Ectodermal cell (in vitro differentiated cells): ENCODE results near the gene MAP2K4.

Source experiments
- H3K27ac ChIP-seq: 2 replicates; pipeline ENCODE4 v1.7.0; 2013; ENCODE audit warnings: mild to moderate bottlenecking, low read depth, low read length; ENCODE audit not compliant: insufficient read depth, poor library complexity, severe bottlenecking
- H3K27me3 ChIP-seq: 2 replicates; pipeline ENCODE4 v1.7.0; 2013; ENCODE audit warnings: mild to moderate bottlenecking, low read length; ENCODE audit not compliant: insufficient read depth, control insufficient read depth, poor library complexity, severe bottlenecking
- H3K36me3 ChIP-seq: one replicate; pipeline ENCODE4 v1.7.0; 2013; ENCODE audit warnings: low read length; ENCODE audit not compliant: control insufficient read depth, insufficient read depth
- H3K4me1 ChIP-seq: one replicate; pipeline ENCODE4 v1.7.0; 2013; ENCODE audit warnings: low read length; ENCODE audit not compliant: control insufficient read depth, insufficient read depth
- H3K4me3 ChIP-seq: 2 replicates; pipeline ENCODE4 v1.7.0; 2013; ENCODE audit warnings: low read depth, low read length, control low read depth; ENCODE audit not compliant: insufficient read depth
- H3K9me3 ChIP-seq: 2 replicates; pipeline ENCODE4 v1.7.0; 2013; ENCODE audit warnings: mild to moderate bottlenecking, low read length, moderate library complexity; ENCODE audit not compliant: control insufficient read depth
- WGBS, 2 experiments: methylation state at CpG; one replicate each; pipeline ENCODE4 v1.1.7; 2013; ENCODE audit warnings: missing lambda C conversion rate in 2 of 2; 5-methylcytosine and 5-hydroxymethylcytosine counted together

MAP2K4 gene

DNA sequence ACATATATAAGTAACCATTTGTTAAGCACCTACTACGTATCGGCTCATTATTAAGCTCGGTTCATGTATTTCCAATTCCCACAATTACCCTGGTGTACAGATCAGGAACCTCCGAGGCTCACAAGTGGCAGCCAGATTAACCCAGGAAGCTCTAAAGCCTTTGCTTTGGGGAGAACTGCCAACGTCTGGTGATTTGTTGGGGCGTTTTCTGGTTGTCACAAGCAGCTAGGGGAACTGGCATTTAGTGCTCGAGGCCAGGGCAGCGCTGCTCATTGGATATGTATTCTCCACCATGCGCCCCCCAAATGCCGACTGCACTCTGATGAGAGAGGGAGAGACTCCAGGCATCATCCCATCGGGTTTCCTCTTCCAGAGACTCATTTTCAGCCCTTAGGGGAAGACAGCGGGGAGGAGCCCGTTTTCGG lies 23.9 kb upstream of the MAP2K4 start:
- H3K27me3 ChIP-seq, result no peaks in the 10 kb centered on the region
- H3K36me3 ChIP-seq, result no peaks in the 10 kb centered on the region
- no peaks in the 10 kb centered on the region for H3K4me1 ChIP-seq
- WGBS, 2 experiments, result 6 to 10% methylated on average over 14 of the region's 14 CpGs
- H3K9me3 ChIP-seq, result no peaks in the 10 kb centered on the region
- H3K4me3 ChIP-seq, result peak overlapping the region; percentile 79
- peak overlapping the region; percentile 78 for H3K27ac ChIP-seq

DNA sequence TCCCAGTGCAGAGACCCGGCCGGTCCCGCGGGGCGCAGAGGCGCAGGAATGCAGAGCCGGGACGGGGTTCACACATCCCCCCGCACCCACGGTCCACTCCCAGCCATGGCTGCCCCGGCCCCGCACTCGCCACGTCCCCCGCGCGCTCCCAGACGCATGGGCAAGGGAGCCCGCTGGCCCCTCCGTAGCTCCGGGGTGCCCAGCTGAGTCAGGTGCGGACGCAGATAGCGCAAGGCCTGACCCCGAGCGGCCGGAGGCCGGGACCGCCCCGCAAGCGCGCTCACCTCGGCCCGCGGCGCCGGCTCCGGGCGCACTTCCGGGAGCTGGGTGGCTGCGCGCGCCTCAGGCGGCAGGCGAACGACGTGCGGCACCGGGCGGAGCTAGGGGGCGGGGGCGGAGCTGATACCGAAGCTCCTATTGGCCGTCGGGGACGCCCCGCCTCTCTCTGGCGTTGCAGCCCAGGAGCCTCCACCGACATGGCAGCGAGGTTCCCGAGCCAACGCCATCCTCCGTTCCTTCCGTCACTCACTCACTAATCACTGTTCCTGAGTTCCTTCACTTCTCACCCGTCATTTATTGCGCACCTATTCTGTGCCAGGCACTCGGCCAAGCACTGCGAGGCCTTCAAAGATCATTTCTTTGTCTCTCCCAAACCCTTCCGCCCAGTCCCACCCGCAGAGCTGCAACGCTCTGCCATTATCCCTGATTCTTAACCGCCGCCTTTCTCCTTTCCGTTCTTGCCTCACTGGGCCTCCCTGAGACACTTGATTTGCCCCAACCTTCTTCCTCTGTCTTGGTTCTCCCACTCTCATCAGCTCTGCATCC lies 23.3 kb upstream of the MAP2K4 start, which contains the start of gene ZNF18:
TSS of gene ZNF18 (minus strand) at position 329 of the 825 bp plus-strand sequence. CDS start 4,646 bp downstream, outside the sequence.
- Histone ChIP-seq H3K27ac (peak within 1 kb of the TSS; percentile 89), H3K36me3 (no peaks in the 10 kb centered on the region), H3K4me3 (peak within 1 kb of the TSS; percentile 79), H3K27me3 (no peaks in the 10 kb centered on the region), H3K4me1 (no peaks in the 10 kb centered on the region), H3K9me3 (no peaks in the 10 kb centered on the region)
- WGBS, 2 experiments, result 1% methylated on average over 74 of the region's 74 CpGs

- Histone ChIP-seq H3K27me3 (no peaks in the 10 kb centered on the region), H3K4me3 (peak overlapping the region; percentile 79), H3K27ac (peak overlapping the region; percentile 89), H3K4me1 (no peaks in the 10 kb centered on the region), H3K9me3 (no peaks in the 10 kb centered on the region), H3K36me3 (no peaks in the 10 kb centered on the region)
- 73 to 74% methylated on average over 4 of the region's 4 CpGs for WGBS, 2 experiments
Observed at GRCh38 chr17:11997972-11998233, 22.8 kb upstream of the MAP2K4 start.

- Histone ChIP-seq H3K36me3 (no peaks in the 10 kb centered on the region), H3K27me3 (no peaks in the 10 kb centered on the region), H3K4me3 (no peak overlapping the region), H3K9me3 (no peaks in the 10 kb centered on the region), H3K27ac (no peak overlapping the region), H3K4me1 (no peaks in the 10 kb centered on the region)
- whole genome bisulfite sequencing, 2 experiments, result 94 to 95% methylated on average over 5 of the region's 5 CpGs
Observed at GRCh38 chr17:11999696-12000095, 21.0 kb upstream of the MAP2K4 start.

- no peaks in the 10 kb centered on the region for H3K36me3 ChIP-seq
- 90 to 91% methylated on average over 5 of the region's 5 CpGs for WGBS, 2 experiments
- no peak overlapping the region for H3K4me3 ChIP-seq
- H3K4me1 ChIP-seq, result no peaks in the 10 kb centered on the region
- no peaks in the 10 kb centered on the region for H3K27me3 ChIP-seq
- H3K9me3 ChIP-seq, result no peaks in the 10 kb centered on the region
- H3K27ac ChIP-seq, result no peak overlapping the region
Observed at GRCh38 chr17:12007466-12007865, 13.2 kb upstream of the MAP2K4 start.

DNA sequence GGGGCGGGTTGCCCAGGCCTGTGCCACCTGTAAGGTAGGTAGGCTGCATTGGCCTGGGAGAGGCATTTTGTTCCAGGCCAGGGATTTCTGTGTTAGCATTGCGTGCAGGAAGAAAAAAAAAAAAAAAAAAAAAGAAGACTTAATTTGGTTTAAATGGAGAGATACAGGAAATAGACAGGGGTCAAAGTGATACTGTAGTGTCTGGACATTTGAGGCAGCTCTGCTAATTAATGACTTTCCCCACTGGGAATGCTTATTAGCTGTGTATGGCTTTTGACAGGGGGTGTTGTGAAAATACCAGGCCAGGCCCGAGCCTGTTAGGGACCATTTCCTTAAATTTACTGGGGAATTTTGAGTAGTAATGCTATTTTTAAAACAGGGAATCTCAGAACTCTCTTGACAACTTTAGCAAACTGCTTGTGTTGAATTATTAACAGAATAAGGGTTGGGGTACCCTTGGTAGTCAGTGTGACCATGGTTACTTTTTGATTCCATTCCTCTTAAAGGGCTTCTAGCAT lies 1.0 kb downstream of the MAP2K4 start:
- Histone ChIP-seq H3K4me1 (peaks cover 8% of the 10 kb centered on the region), H3K27ac (no peak overlapping the region), H3K27me3 (peaks cover 13% of the 10 kb centered on the region), H3K36me3 (no peaks in the 10 kb centered on the region), H3K4me3 (peak overlapping the region; percentile 81), H3K9me3 (no peaks in the 10 kb centered on the region)
- WGBS, 2 experiments, result 11 to 17% methylated on average over 3 of the region's 3 CpGs

- H3K27ac ChIP-seq, result no peak overlapping the region
- peaks cover 8% of the 10 kb centered on the region for H3K4me1 ChIP-seq
- WGBS, 2 experiments, result 96 to 99% methylated on average over 2 of the region's 2 CpGs
- H3K36me3 ChIP-seq, result no peaks in the 10 kb centered on the region
- H3K27me3 ChIP-seq, result peaks cover 13% of the 10 kb centered on the region
- H3K4me3 ChIP-seq, result no peak overlapping the region
- no peaks in the 10 kb centered on the region for H3K9me3 ChIP-seq
Observed at GRCh38 chr17:12022310-12022709, 1.6 kb downstream of the MAP2K4 start.

DNA sequence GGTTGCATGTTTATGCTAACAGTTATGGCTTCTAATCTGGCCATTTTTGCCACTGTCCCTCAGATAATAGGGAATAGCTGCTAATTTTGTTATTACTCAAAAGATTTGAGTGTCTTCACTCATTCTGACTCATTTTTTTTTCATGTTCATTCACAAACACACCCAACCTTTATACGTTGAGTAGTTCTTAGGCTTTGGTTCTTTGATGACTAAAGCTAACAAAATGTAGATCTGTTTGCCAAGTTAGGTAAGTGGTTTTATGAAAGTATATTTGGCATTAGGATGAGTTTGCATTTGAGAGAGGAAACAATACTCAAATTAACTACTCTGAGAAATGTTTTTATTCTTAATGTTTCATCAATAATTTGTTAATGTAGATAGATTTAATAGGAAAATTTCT lies 3.6 kb downstream of the MAP2K4 start:
- Histone ChIP-seq H3K27ac (no peak overlapping the region), H3K9me3 (no peaks in the 10 kb centered on the region), H3K4me1 (peaks cover 8% of the 10 kb centered on the region), H3K36me3 (no peaks in the 10 kb centered on the region), H3K27me3 (peaks cover 12% of the 10 kb centered on the region), H3K4me3 (no peak overlapping the region)
- WGBS, 2 experiments, result 100% methylated on average over 1 of the region's 1 CpG; no CpG with 5 or more reads in 1 of the 2 experiments

DNA sequence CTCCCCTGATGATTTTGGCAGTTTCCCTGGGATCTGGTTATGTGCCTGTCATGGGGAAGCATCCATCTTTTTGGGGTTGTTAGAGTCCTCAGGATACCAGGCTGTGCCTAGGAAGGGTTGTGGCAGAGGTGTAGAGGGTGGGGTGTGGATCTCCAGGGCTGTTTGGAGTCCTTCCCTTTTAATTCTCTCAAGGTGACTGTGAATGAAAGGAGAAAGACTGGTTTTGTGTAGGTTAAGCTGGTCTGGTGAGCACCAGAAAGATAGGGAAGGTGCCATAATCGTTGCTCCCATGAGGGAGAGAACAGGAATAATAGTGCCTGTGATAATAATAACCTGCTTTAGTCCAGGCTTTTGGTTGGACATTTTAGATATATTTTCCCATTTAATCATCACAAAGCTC lies 7.0 kb downstream of the MAP2K4 start:
- no peaks in the 10 kb centered on the region for H3K4me1 ChIP-seq
- H3K36me3 ChIP-seq, result no peaks in the 10 kb centered on the region
- no peak overlapping the region for H3K4me3 ChIP-seq
- 90 to 100% methylated on average over 1 of the region's 1 CpG for WGBS, 2 experiments
- H3K9me3 ChIP-seq, result no peaks in the 10 kb centered on the region
- no peak overlapping the region for H3K27ac ChIP-seq
- no peaks in the 10 kb centered on the region for H3K27me3 ChIP-seq

GRCh38 chr17:12028611-12029010 lies 7.9 kb downstream of the MAP2K4 start:
- no peaks in the 10 kb centered on the region for H3K4me1 ChIP-seq
- H3K27ac ChIP-seq, result no peak overlapping the region
- no peak overlapping the region for H3K4me3 ChIP-seq
- no peaks in the 10 kb centered on the region for H3K9me3 ChIP-seq
- H3K36me3 ChIP-seq, result no peaks in the 10 kb centered on the region
- WGBS, 2 experiments, result 91 to 96% methylated on average over 2 of the region's 2 CpGs
- no peaks in the 10 kb centered on the region for H3K27me3 ChIP-seq
